ENCODE results near the gene ZNF319. TPM values are rescaled to one million over a fixed set of nuclear protein-coding genes. Genes with fewer than 3 reads are reported as not detected.

The ZNF319 gene
- total and polyA plus RNA-seq, 2 donors from 2014 or later = 2.9 to 10.9 TPM

- Histone ChIP-seq H3K27me3 (ENCODE audit: control insufficient read depth, insufficient read depth, low read length) (no peaks in the 10 kb centered on the region), H3K9ac (ENCODE audit: low read length in 3 of 3) (no peak overlapping the region), H3K4me1 (ENCODE audit: control insufficient read depth in 2 of 3, insufficient read depth in 2 of 3, low read depth in 1 of 3, low read length in 3 of 3) (no peaks in the 10 kb centered on the region), H3K4me3 (ENCODE audit: low read length in 3 of 3) (no peak overlapping the region), H3K9me3 (ENCODE audit: control insufficient read depth in 2 of 3, insufficient read depth in 1 of 3, low read length in 3 of 3) (no peaks in the 10 kb centered on the region), H3K27ac (ENCODE audit: low read depth in 2 of 2, low read length in 2 of 2) (no peak overlapping the region), H3K36me3 (ENCODE audit: control insufficient read depth in 2 of 3, insufficient read depth in 3 of 3, low read length in 3 of 3) (no peaks in the 10 kb centered on the region)
- FAIRE-seq = no peak
- no peak for DNase-seq
- intact Hi-C loops (cut with DNase I) = no loop called here
- TF ChIP-seq CTCF (IDR thresholded peaks at IDR 0.05; ENCODE audit: borderline replicate concordance, extremely low read depth, insufficient read depth) = no peak
Observed at GRCh38 chr16:57962756-57963155, 37.7 kb downstream of the ZNF319 start.

- Histone ChIP-seq H3K4me3 (ENCODE audit: low read length in 3 of 3) (no peak overlapping the region), H3K4me1 (ENCODE audit: control insufficient read depth in 2 of 3, insufficient read depth in 2 of 3, low read depth in 1 of 3, low read length in 3 of 3) (no peaks in the 10 kb centered on the region), H3K27me3 (ENCODE audit: control insufficient read depth, insufficient read depth, low read length) (no peaks in the 10 kb centered on the region), H3K9ac (ENCODE audit: low read length in 3 of 3) (no peak overlapping the region), H3K27ac (ENCODE audit: low read depth in 2 of 2, low read length in 2 of 2) (no peak overlapping the region), H3K9me3 (ENCODE audit: control insufficient read depth in 2 of 3, insufficient read depth in 1 of 3, low read length in 3 of 3) (no peaks in the 10 kb centered on the region), H3K36me3 (ENCODE audit: control insufficient read depth in 2 of 3, insufficient read depth in 3 of 3, low read length in 3 of 3) (no peaks in the 10 kb centered on the region)
- FAIRE-seq (no peak), DNase-seq (no peak)
- no peak for TF ChIP-seq CTCF (IDR thresholded peaks at IDR 0.05; ENCODE audit: borderline replicate concordance, extremely low read depth, insufficient read depth)
- intact Hi-C loops (cut with DNase I) = no loop called here
Observed at GRCh38 chr16:57962046-57962445, 38.4 kb downstream of the ZNF319 start.

- FAIRE-seq (no peak), DNase-seq (no peak)
- Histone ChIP-seq H3K27me3 (ENCODE audit: control insufficient read depth, insufficient read depth, low read length) (no peaks in the 10 kb centered on the region), H3K9me3 (ENCODE audit: control insufficient read depth in 2 of 3, insufficient read depth in 1 of 3, low read length in 3 of 3) (no peaks in the 10 kb centered on the region), H3K36me3 (ENCODE audit: control insufficient read depth in 2 of 3, insufficient read depth in 3 of 3, low read length in 3 of 3) (no peaks in the 10 kb centered on the region), H3K4me3 (ENCODE audit: low read length in 3 of 3) (no peak overlapping the region), H3K27ac (ENCODE audit: low read depth in 2 of 2, low read length in 2 of 2) (no peak overlapping the region), H3K4me1 (ENCODE audit: control insufficient read depth in 2 of 3, insufficient read depth in 2 of 3, low read depth in 1 of 3, low read length in 3 of 3) (no peaks in the 10 kb centered on the region), H3K9ac (ENCODE audit: low read length in 3 of 3) (no peak overlapping the region)
- no peak for TF ChIP-seq CTCF (IDR thresholded peaks at IDR 0.05; ENCODE audit: borderline replicate concordance, extremely low read depth, insufficient read depth)
- intact Hi-C loops (cut with DNase I) = no loop called here
Observed at GRCh38 chr16:57961538-57961937, 38.9 kb downstream of the ZNF319 start.

- Histone ChIP-seq H3K27me3 (ENCODE audit: control insufficient read depth, insufficient read depth, low read length) (no peaks in the 10 kb centered on the region), H3K27ac (ENCODE audit: low read depth in 2 of 2, low read length in 2 of 2) (no peak overlapping the region), H3K4me1 (ENCODE audit: control insufficient read depth in 2 of 3, insufficient read depth in 2 of 3, low read depth in 1 of 3, low read length in 3 of 3) (no peaks in the 10 kb centered on the region), H3K36me3 (ENCODE audit: control insufficient read depth in 2 of 3, insufficient read depth in 3 of 3, low read length in 3 of 3) (no peaks in the 10 kb centered on the region), H3K4me3 (ENCODE audit: low read length in 3 of 3) (no peak overlapping the region), H3K9me3 (ENCODE audit: control insufficient read depth in 2 of 3, insufficient read depth in 1 of 3, low read length in 3 of 3) (no peaks in the 10 kb centered on the region), H3K9ac (ENCODE audit: low read length in 3 of 3) (no peak overlapping the region)
- DNase-seq (no peak), FAIRE-seq (no peak)
- TF ChIP-seq CTCF (IDR thresholded peaks at IDR 0.05; ENCODE audit: borderline replicate concordance, extremely low read depth, insufficient read depth) = no peak
- intact Hi-C loops (cut with DNase I) = no loop called here
Observed at GRCh38 chr16:57960826-57961472, 39.5 kb downstream of the ZNF319 start.
